ENCODE data around the gene OLIG3. TPM values are rescaled to one million over a fixed set of nuclear protein-coding genes. Genes with fewer than 3 reads are reported as not detected.

Gene OLIG3
- total RNA-seq, 1 donor from 2014 or later, result not detected

DNA sequence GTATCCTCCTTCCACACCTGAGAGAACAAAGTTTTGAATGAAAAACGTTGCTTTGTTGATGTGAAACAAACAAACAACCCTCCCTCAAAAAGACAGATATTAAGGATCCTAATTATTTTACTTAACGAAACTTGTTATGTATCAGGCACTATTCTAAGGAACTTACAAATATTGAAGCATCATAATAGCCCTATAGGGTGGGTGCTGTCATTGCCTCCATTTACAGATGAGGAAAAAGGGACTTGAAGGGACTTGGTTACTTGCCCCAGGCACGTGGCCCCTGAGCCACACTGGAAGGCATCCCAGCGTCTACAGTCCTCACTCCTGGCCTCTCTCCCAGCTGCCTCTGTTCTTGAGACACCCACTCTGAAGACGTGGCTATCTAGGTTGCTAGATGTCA lies 20.2 kb upstream of the OLIG3 start:
- no peak overlapping the region for H3K4me3 Mint-ChIP-seq (ENCODE audit: low read depth)
- H3K4me1 Mint-ChIP-seq (ENCODE audit: low read depth), result peaks cover 1% of the 10 kb centered on the region
- no peak overlapping the region for H3K27ac Mint-ChIP-seq
- intact Hi-C loops (cut with micrococcal nuclease), result no loop called here
- H3K36me3 Mint-ChIP-seq (ENCODE audit: low read depth), result no peaks in the 10 kb centered on the region
- H3K9me3 Mint-ChIP-seq, result peaks cover 7% of the 10 kb centered on the region
- DNase-seq (ENCODE audit: low spot score), result no peak
- H3K27me3 Mint-ChIP-seq (ENCODE audit: low read depth), result peaks cover 72% of the 10 kb centered on the region

DNA sequence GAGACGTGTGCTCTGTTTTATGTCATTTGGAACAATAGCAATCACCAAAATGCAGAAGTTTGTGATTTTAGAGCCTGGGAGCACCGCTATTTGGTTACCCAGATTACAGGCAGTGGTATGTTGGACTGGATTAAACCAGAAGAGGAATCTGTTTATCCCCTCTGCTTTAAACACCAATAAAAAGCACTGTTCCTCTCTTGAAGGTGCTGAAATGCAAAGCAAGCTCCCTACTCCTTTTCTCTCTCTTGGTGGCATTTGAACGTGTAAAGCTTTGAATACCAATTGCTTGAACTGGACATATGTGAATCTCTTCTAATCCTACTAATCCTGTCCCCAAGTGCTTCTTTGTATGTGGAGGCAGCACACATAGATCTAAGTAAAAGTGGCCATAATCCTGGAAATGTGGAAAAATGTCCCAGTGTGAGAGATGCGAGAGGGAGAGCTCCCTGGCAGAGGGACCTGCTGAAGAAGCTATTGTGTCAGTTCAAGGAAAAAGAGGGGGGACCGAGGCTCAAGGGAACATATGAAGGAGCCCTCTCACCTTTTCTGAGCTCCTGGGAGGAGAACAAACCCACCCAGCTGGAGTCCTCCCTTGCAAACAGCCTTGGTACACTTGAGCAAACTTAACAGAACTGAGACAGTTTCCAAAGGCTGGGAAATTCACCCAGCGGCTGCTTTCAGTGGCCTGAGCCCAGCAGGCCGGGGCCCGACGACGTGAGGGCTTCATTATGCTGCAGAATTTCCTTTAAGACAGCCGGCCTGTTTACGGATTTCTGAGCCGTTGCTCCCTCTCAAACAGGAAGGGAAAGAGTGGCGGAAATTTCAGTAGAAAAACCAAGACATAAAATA lies 18.8 kb upstream of the OLIG3 start:
- Mint-ChIP-seq H3K27me3 (ENCODE audit: low read depth) (peaks cover 72% of the 10 kb centered on the region), H3K36me3 (ENCODE audit: low read depth) (no peaks in the 10 kb centered on the region), H3K9me3 (peaks cover 7% of the 10 kb centered on the region), H3K27ac (no peak overlapping the region), H3K4me1 (ENCODE audit: low read depth) (peaks cover 1% of the 10 kb centered on the region), H3K4me3 (ENCODE audit: low read depth) (no peak overlapping the region)
- intact Hi-C loops (cut with micrococcal nuclease), result no loop called here
- no peak for DNase-seq (ENCODE audit: low spot score)

DNA sequence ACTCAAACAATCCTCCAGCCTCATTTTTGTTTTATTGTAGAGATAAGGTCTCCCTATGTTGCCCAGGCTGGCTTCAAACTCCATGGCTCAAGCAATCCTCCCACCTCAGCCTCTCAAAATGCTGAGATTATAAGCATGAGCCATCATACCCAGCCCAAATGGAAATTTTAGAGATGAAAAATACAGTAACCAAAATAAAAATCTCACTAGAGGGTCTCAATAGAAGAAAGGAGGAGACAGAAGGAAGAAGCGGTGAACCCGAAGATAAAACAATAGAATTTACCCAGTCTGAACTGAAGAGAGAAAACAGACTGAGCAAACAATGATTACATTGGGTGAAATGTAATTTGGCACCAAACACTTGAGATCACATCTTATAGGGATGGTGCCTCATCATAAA lies 16.7 kb upstream of the OLIG3 start:
- H3K9me3 Mint-ChIP-seq, result peaks cover 7% of the 10 kb centered on the region
- intact Hi-C loops (cut with micrococcal nuclease), result no loop called here
- peaks cover 65% of the 10 kb centered on the region for H3K27me3 Mint-ChIP-seq (ENCODE audit: low read depth)
- no peak overlapping the region for H3K4me3 Mint-ChIP-seq (ENCODE audit: low read depth)
- peaks cover 1% of the 10 kb centered on the region for H3K4me1 Mint-ChIP-seq (ENCODE audit: low read depth)
- no peak overlapping the region for H3K27ac Mint-ChIP-seq
- H3K36me3 Mint-ChIP-seq (ENCODE audit: low read depth), result no peaks in the 10 kb centered on the region
- DNase-seq (ENCODE audit: low spot score), result no peak

DNA sequence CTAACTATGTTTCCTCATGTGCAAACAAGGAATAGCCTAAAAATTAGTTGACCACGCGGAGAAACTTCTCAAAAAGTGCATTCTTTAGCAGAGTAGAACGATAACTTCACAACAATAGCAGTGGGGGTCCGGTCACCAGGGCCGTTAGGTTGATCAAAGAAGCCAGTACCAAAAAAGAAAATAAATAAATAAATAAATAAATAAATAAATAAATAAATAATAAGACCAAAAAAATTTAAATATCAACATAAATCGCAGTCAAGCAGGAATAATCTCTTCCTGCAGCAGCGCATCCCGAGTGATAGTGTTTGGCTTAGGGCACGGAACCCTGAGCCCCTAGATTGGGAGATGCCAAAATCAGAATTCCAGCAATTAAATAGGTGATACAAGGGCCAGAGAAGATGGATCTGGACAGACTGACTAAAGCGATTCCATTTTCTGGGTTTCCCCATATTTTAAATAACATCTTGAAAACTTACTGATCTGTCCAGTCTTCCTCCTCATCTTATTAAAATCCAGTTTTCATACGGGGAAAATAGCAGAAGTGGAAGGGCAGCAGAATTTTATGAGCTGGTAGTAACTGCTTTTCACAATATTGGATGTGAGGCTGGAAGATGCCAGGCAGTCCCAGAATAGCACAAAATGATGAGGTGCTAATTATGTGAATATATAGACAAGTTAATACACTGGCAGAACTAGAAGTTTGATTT lies 4.4 kb upstream of the OLIG3 start:
- no peak for DNase-seq (ENCODE audit: low spot score)
- peaks cover 3% of the 10 kb centered on the region for H3K36me3 Mint-ChIP-seq (ENCODE audit: low read depth)
- H3K4me3 Mint-ChIP-seq (ENCODE audit: low read depth), result no peak overlapping the region
- intact Hi-C loops (cut with micrococcal nuclease), result loop anchor here (5.0 kb wide), 1 partner anchor 89 kb away; no protein-coding TSS in a partner anchor
- H3K27me3 Mint-ChIP-seq (ENCODE audit: low read depth), result peaks cover 82% of the 10 kb centered on the region
- no peak overlapping the region for H3K27ac Mint-ChIP-seq
- H3K4me1 Mint-ChIP-seq (ENCODE audit: low read depth), result peaks cover 27% of the 10 kb centered on the region
- H3K9me3 Mint-ChIP-seq, result no peaks in the 10 kb centered on the region

DNA sequence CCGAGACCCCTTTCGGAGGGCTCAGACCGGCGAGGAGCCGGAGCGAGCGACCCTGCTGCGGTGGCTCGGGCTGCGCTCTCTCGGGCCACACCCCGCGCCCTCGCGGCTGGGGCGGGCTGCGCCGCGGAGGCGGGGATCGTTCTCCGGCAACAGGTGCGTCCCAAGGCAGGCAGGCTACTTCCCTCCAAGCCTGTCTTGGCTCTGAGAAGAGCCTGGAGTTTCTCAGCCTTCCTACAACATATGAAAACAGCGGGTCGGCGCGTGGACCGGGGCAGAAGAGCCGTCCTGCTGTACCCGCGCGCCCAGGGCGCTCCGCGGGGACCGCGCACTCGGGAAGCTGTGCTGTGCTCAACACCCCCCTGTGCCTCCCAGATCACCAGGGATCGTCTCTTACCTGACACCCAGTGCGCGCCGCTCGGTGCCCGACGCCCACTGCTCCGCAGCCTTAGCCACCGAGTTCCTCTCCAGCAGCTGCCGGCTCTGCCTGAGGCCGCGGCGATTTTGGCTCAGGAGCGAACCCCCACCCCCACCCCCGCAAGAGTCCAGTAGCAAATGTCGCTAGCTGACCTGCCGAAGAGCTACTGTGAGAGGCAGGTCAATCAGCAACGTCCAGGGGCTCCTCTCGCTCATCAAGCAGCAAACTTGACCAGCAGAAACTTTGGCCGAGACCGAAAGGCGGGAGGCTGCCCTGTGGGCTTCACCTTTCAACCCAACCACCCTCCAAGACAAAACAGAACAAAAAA lies 3.7 kb upstream of the OLIG3 start:
- Mint-ChIP-seq H3K4me1 (ENCODE audit: low read depth) (peaks cover 28% of the 10 kb centered on the region), H3K27me3 (ENCODE audit: low read depth) (peaks cover 82% of the 10 kb centered on the region), H3K4me3 (ENCODE audit: low read depth) (no peak overlapping the region), H3K36me3 (ENCODE audit: low read depth) (peaks cover 4% of the 10 kb centered on the region), H3K27ac (no peak overlapping the region), H3K9me3 (no peaks in the 10 kb centered on the region)
- intact Hi-C loops (cut with micrococcal nuclease), result loop anchor here (5.0 kb wide), 1 partner anchor 89 kb away; no protein-coding TSS in a partner anchor
- no peak for DNase-seq (ENCODE audit: low spot score)

DNA sequence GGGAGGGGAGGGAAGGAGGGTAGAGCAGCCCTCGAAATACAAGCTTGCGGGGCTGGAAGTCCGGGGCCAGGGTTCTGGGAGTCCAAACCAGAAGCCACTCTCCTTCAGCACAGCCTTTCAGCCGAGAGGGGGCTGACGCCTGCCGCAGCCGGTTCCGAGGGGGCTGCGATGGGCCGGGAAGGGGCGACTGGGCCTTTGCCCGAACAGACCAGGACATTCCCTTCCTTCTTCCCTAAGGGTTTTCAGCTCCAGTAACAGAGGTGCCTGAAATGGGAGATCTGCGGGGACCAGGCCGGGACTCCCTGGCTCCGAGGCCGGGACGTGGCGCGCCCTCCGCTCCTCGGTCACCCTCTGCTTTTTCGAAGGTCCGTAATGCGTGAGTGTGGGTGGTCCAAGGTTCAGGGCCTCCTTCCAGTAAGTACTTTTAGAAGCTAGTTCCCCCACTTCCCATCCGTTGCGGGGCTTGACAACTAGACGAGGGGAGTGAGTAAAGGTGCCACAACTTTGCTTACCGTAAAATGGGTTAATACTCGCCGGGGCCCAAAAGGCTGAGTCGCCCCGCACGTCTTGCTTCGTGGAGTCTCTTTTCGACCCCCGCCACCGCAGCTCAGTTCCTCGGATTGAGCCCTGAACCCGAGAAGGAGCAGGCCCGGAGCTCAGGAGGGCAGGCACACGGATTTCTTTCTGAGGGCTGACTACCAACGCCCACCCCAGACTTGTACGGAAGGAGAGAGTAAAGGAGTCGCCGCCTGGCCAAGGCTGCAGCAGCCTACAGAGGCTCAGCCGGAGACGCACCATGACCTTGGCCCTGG lies 2.9 kb upstream of the OLIG3 start:
- peaks cover 33% of the 10 kb centered on the region for H3K4me1 Mint-ChIP-seq (ENCODE audit: low read depth)
- H3K27ac Mint-ChIP-seq, result no peak overlapping the region
- intact Hi-C loops (cut with micrococcal nuclease), result loop anchor here (5.0 kb wide), 1 partner anchor 90 kb away; no protein-coding TSS in a partner anchor
- peak overlapping the region; percentile 33 for H3K4me3 Mint-ChIP-seq (ENCODE audit: low read depth)
- no peak for DNase-seq (ENCODE audit: low spot score)
- H3K9me3 Mint-ChIP-seq, result peaks cover 4% of the 10 kb centered on the region
- peaks cover 4% of the 10 kb centered on the region for H3K36me3 Mint-ChIP-seq (ENCODE audit: low read depth)
- peaks cover 85% of the 10 kb centered on the region for H3K27me3 Mint-ChIP-seq (ENCODE audit: low read depth)

DNA sequence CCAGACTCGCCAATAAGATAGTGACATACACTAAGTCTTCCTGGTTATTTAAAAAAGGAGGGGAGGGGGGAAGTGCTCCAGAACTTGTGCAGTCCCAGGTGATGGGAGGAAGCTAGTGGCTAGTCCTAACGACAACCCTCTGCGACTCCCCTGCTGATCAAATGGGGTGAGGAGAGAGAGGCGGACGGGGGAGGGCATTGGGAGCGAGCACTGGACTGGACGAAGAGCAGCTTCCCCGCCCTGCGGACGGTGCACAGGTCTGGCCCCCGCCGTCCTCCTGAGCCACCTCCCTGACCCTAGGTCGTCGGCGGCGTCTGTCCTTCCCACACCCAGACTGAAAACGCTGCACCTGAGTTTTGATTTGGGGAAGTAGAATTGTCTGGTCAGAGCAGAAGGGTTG lies 2.2 kb upstream of the OLIG3 start:
- H3K9me3 Mint-ChIP-seq, result peaks cover 4% of the 10 kb centered on the region
- H3K27ac Mint-ChIP-seq, result no peak overlapping the region

DNA sequence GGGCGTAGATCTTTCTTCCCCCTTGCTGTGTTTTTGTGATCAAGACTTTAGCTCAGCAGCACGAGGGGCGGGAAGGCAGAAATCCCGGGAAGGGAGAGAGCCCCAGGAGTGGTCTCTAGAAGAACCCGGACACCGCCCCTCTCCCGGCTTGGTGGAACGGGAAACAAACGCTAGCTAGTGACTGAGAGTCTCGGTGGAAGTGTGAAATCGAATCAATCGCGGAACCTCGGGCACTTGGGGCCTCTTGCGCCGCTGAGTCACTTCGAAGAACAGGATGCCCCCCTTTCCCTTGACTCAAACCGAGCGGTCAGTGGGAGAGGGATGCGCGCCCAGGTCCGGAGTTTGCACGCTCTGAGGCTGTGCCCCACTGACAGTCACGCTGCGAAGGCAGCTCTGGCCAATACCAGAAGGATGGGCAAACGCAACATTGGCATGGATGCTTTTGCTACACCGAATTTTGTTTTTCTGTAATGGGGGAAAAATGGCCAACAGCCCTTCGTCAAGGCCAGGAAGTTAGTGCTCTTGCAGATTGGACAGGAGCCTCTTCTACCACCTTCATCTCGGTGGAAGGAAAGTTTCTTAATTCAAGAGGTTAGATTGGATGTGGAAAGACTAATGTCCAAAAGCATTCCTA lies 1.6 kb upstream of the OLIG3 start:
- peaks cover 4% of the 10 kb centered on the region for H3K36me3 Mint-ChIP-seq (ENCODE audit: low read depth)
- intact Hi-C loops (cut with micrococcal nuclease), result loop anchor here (5.0 kb wide), 1 partner anchor 91 kb away; no protein-coding TSS in a partner anchor
- no peak for DNase-seq (ENCODE audit: low spot score)
- H3K4me1 Mint-ChIP-seq (ENCODE audit: low read depth), result peaks cover 40% of the 10 kb centered on the region
- H3K9me3 Mint-ChIP-seq, result peaks cover 4% of the 10 kb centered on the region
- no peak overlapping the region for H3K27ac Mint-ChIP-seq
- H3K27me3 Mint-ChIP-seq (ENCODE audit: low read depth), result peaks cover 86% of the 10 kb centered on the region
- H3K4me3 Mint-ChIP-seq (ENCODE audit: low read depth), result no peak overlapping the region

More for the DNA sequence above, 2.2 kb upstream of the OLIG3 start:
- intact Hi-C loops (cut with micrococcal nuclease), result loop anchor here (5.0 kb wide), 1 partner anchor 91 kb away; no protein-coding TSS in a partner anchor
- Mint-ChIP-seq H3K36me3 (ENCODE audit: low read depth) (peaks cover 4% of the 10 kb centered on the region), H3K4me1 (ENCODE audit: low read depth) (peaks cover 39% of the 10 kb centered on the region), H3K27me3 (ENCODE audit: low read depth) (peaks cover 86% of the 10 kb centered on the region), H3K4me3 (ENCODE audit: low read depth) (no peak overlapping the region)
- no peak for DNase-seq (ENCODE audit: low spot score)

DNA sequence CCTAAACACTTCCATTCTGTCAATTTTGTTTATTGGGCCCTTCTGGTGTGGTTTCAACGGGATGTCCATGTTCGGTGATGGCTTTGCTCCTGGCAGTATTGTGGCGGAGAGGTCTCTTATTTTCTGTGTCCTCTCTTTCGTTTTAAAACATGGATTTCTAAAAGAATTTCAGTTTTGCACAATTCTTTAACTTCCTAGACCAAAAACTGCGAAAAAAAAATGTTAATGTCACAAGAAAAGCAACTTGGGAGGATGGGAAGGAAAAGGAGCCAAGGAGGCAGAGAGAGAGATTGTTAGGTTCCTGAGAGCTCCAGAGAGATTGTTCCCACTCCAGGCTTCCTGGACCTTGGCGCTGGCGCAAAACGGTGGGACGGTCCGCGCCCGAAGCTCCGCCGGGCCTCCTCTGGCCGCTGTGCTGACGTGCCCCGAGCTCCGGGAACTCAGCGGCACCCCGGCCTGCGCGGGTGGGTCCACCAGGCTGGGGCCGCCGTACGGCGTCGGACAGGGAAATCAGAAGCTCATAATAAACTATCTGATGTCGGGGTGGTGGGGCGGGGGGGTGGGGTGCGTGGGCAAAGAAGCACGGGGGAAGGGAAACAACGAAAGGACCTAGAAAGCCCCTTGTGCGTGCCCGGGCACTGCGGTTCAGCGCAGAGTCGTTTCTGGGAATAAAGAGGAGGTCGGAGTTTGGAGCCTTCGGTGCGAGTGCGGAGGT lies 951 bp upstream of the OLIG3 start:
- peaks cover 90% of the 10 kb centered on the region for H3K27me3 Mint-ChIP-seq (ENCODE audit: low read depth)
- no peak overlapping the region for H3K27ac Mint-ChIP-seq
- no peak overlapping the region for H3K4me3 Mint-ChIP-seq (ENCODE audit: low read depth)
- H3K36me3 Mint-ChIP-seq (ENCODE audit: low read depth), result peaks cover 4% of the 10 kb centered on the region
- H3K4me1 Mint-ChIP-seq (ENCODE audit: low read depth), result peaks cover 40% of the 10 kb centered on the region
- no peak for DNase-seq (ENCODE audit: low spot score)
- peaks cover 4% of the 10 kb centered on the region for H3K9me3 Mint-ChIP-seq
- intact Hi-C loops (cut with micrococcal nuclease), result loop anchor here (5.0 kb wide), 2 partner anchors 92 to 612 kb away; partner anchors contain the start of gene PERP

DNA sequence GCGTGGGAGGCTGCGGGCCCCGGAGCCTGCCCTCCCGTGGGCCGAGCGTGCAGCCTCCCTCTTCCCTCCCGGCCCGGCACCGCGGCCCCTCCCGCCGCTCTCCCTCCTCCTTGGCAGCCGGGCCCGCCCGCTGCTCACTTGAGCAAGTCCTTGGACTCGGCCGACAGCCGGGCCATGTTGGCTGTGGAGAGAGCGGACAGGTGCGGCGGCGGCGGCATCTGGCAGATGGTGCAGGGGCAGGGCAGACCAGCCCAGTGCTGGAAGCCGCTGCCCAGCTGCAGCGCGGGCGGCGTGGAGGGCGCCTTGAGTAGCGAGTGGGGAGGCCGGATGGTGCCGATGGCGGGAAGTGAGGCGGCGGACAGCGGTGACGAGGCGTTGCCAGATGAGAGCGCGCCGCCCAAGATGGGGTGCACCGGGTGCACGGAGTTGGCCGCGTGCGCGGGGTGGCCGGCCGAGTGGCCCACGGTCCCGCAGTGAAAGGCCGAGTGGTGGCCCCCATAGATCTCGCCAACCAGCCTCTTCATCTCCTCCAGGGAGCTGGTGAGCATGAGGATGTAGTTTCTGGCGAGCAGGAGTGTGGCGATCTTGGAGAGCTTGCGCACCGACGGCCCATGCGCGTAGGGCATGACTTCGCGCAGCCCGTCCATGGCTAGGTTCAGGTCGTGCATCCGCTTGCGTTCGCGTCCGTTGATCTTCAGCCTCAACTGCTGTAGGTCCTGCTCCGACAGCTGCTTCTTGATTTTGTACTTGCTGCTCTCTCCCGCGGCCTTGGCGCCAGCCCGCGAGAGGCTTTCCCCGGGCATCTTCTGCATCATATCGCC lies 766 bp downstream of the OLIG3 start:
- peaks cover 4% of the 10 kb centered on the region for H3K36me3 Mint-ChIP-seq (ENCODE audit: low read depth)
- H3K4me3 Mint-ChIP-seq (ENCODE audit: low read depth), result peak overlapping the region; percentile 30
- no peak overlapping the region for H3K27ac Mint-ChIP-seq

More for the DNA sequence above, 766 bp downstream of the OLIG3 start:
- Mint-ChIP-seq H3K9me3 (peaks cover 4% of the 10 kb centered on the region), H3K27me3 (ENCODE audit: low read depth) (peaks cover 93% of the 10 kb centered on the region), H3K4me1 (ENCODE audit: low read depth) (peaks cover 45% of the 10 kb centered on the region)
- no peak for DNase-seq (ENCODE audit: low spot score)
- intact Hi-C loops (cut with micrococcal nuclease), result loop anchor here (2.0 to 5.0 kb wide), 2 partner anchors 147 to 614 kb away; partner anchors contain the start of gene PERP

All from activated T-helper 2 cell treated with anti-CD3 and anti-CD28 coated beads, Interferon-gamma antibody, Interleukin-2, Interleukin-4, amounts not matched to agents 10 μg/mL and 5 μg/mL and 100 μg/mL, durations not matched to agents 14 hours and 24 hours and 36 hours (primary cell).